ENCODE measurements around the gene KIF27.
"Not testable (repeated sequence)": the region's sequence is repeated elsewhere in the genome, so short reads cannot be mapped to it uniquely, and the experiment has no call there.

The KIF27 gene, protein sequence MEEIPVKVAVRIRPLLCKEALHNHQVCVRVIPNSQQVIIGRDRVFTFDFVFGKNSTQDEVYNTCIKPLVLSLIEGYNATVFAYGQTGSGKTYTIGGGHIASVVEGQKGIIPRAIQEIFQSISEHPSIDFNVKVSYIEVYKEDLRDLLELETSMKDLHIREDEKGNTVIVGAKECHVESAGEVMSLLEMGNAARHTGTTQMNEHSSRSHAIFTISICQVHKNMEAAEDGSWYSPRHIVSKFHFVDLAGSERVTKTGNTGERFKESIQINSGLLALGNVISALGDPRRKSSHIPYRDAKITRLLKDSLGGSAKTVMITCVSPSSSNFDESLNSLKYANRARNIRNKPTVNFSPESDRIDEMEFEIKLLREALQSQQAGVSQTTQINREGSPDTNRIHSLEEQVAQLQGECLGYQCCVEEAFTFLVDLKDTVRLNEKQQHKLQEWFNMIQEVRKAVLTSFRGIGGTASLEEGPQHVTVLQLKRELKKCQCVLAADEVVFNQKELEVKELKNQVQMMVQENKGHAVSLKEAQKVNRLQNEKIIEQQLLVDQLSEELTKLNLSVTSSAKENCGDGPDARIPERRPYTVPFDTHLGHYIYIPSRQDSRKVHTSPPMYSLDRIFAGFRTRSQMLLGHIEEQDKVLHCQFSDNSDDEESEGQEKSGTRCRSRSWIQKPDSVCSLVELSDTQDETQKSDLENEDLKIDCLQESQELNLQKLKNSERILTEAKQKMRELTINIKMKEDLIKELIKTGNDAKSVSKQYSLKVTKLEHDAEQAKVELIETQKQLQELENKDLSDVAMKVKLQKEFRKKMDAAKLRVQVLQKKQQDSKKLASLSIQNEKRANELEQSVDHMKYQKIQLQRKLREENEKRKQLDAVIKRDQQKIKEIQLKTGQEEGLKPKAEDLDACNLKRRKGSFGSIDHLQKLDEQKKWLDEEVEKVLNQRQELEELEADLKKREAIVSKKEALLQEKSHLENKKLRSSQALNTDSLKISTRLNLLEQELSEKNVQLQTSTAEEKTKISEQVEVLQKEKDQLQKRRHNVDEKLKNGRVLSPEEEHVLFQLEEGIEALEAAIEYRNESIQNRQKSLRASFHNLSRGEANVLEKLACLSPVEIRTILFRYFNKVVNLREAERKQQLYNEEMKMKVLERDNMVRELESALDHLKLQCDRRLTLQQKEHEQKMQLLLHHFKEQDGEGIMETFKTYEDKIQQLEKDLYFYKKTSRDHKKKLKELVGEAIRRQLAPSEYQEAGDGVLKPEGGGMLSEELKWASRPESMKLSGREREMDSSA (N-terminal part only)

DNA sequence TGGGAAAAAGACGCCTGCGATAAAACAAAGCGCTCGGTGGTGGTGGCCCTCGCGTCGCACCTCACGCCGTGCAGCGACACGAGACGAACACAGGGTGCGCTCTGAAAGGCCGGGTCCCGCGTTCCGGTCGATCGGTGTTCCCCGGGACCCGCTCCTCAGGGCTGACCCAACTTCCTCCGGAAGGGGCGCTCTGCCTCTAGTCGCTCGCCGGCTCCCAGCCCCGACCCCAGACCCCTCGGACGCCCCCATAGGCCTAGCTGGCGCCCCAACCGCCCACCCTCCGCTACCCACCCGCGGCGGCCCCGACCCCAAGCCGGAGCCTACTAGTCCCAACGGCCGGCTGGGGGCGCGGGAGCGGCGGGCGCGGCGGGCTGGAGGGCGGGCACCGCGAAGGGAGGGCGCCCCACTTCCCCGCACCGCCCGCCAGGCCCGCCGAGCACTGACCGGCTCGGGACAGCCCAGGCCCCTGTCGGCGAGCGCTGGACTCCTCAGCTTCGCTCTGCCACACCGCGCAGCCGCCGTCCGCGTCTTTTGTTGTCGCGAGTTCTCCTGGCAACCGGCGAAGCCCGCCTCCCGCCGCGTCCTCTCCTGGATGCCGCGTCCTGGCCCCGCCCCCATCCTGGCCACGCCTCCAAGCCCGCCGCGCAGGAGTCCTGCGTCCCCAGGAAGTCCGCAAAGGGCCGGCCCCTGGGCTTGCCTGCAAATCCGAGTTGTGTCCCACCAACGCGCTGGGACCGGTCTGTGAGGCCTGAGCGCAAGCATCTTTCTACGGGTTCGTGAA, at the start of gene KIF27:
KIF27 (minus strand) TSS at position 506 of the 781 bp plus-strand sequence. CDS start 5,841 bp downstream, outside the sequence.
- DNase-seq (ENCODE audit: low spot score), result peak; percentile 97

DNA sequence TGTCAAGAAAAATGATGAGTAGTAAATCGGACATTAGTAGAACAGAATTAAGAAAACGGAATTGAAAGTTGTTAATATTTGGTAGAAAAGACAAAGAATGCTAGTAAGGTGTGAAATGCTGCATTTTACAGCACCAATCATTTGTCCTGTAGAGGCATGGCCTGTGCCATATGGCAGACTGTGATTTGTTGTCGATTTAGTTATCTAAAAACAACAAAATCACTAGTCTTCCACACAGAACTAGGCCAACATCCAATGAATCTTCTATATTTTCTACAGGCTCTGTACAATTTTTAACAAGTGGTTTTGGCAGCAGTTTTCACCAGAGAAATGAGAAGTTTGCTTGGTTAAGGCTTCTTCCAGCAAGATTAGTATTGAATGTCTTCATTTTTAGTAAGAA, 48.4 kb upstream of the KIF27 start:
- no peak for DNase-seq (ENCODE audit: low spot score)

- DNase-seq (ENCODE audit: low spot score), result no peak
Observed at GRCh38 chr9:83967073-83967472, 45.8 kb upstream of the KIF27 start.

DNA sequence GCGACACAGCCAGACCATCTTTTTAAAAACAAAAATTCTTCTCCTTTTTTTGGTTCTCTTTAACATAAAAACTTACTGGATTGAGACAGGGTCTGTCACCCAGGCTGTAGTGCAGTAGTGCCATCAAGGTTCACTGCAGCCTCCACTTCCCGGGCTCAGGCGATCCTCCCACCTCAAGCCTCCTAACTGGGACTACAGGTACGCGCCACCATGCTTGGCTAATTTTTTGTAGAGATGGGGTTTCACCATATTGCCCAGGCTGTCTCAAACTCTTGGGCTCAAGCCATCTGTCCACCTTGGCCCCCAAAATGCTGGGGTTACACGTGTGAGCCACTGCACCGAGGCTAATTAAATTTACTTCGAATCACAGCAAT, 45.0 kb upstream of the KIF27 start:
- DNase-seq (ENCODE audit: low spot score), result no peak

DNA sequence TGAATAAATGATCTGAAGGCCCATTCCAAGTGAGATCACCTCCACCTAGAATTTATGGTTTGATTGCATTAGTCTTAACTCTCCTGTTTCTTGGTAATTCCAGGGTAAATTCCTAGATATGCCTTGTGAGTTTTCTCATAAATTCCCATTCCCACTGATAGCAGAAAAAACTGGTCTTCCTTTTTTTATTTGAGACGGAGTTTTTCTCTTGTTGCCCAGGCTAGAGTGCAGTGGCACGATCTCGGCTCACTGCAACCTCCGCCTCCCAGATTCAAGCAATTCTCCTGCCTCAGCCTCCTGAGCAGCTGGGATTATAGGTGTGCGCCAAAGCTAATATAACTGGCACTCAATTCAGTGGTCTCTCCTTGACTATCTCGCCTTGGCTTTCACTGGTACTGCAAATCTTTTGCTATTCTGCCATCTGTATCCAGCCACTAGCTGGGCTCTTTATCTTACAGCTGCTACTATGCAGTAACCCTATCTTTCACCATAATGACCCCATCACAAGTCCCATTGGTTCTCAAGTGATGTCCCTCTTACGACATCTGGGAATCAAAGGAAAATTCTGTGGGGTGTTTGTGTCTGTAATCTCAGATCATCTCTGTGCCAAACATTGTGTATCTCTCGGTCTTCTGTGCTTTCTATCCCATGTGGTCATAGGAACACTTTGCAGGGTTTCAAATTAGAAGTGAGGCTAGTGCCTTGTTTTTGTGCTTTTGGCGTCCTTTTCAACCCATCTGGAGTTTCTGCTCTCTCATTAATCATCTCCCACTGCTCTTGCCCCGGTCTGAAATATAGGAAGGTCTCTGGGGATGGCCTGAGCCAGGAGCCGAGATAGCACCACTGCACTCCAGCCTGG, 44.3 kb upstream of the KIF27 start:
- no peak for DNase-seq (ENCODE audit: low spot score)

GRCh38 chr9:83964973-83965349, 43.7 kb upstream of the KIF27 start:
- no peak for DNase-seq (ENCODE audit: low spot score)

DNA sequence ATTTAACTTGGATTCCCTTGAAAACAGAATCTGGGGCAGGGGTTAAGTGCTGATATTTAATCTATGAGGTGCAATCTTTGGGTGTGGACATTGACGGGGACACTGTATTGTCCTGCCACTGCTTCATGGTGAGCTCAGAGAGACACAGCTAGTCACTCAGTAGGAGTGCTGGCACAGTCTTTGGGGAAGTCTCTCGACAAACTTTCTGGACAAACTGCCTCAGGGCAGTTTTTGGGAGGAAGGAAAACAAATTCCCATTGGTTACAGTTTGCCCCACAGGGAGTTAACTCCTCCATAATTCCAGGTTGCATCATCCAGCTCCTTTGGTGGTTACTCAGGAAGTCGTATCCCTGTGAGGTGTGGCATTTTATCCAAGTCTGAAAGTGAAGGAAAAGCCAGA, 40.9 kb upstream of the KIF27 start:
- DNase-seq (ENCODE audit: low spot score), result no peak

DNA sequence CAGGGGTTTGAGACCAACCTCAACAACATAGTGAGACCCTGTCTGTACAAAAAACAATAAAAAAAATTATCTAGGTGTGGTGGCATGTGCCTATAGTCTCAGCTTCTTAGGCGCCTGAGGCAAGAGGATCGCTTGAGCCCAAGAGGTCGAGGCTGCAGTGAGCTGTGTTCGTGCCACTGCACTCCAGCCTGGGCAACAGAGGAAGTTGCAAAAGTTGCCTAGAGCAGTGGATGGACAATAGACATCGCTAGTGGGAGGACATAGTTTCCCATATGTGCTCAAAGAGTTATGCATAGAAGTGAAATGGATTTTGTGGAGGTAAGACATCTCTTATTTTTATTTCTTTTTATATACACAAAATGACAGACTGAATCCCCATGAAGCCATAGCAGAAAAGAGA, 39.8 kb upstream of the KIF27 start:
- DNase-seq (ENCODE audit: low spot score), result no peak

DNA sequence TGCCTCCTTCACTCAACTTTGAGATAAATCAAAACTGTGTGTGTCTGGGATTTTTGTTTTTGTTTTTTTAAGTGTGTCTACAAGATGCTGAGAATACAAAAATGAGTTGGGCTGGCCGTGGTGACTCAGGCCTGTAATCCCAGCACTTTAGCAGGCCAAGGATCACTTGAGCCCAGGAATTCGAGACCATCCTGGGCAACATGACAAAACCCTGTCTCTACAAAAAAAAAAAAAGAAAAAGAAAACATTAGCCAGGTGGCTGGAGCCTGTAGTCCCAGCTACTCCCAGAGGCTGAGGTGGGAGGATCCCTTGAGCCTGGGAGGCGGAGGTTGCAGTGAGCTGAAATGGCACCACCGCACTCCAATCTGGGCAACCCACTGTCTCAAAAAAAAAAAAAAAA, 37.8 kb upstream of the KIF27 start:
- DNase-seq (ENCODE audit: low spot score), result no peak

DNA sequence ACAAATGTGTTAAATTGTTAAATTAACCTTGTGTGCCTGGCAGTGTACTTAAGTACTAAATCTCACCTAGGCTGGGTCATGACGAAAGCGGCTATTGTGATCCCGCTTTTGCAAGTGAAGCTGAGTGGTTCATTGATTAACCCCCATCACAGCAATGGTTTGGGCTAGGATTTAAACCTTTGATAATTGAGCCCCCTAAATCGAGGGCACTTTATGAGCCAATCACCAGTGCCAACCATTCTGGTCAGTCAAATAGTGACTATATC, 35.9 kb upstream of the KIF27 start:
- DNase-seq (ENCODE audit: low spot score), result no peak

- peak; percentile 72 for DNase-seq (ENCODE audit: low spot score)
Observed at GRCh38 chr9:83956436-83957247, 35.4 kb upstream of the KIF27 start.

- DNase-seq (ENCODE audit: low spot score), result no peak
Observed at GRCh38 chr9:83956086-83956435, 34.8 kb upstream of the KIF27 start.

DNA sequence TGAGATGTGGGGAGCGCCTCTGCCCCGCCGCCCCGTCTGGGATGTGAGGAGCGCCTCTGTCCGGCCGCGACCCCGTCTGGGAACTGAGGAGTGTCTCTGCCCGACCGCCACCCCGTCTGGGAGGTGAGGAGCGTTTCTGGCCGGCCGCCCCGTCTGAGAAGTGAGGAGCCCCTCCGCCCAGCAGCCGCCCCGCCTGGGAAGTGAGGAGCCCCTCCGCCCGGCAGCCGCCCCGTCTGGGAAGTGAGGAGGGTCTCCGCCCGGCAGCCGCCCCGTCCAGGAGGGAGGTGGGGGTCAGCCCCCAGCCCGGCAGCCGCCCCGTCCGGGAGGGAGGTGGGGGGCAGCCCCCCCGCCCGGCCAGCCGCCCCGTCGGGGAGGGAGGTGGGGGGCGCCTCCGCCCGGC, 26.9 kb upstream of the KIF27 start:
- DNase-seq (ENCODE audit: low spot score), result not testable (repeated sequence)

- DNase-seq (ENCODE audit: low spot score), result no peak
Observed at GRCh38 chr9:83940590-83941303, 19.5 kb upstream of the KIF27 start.

GRCh38 chr9:83937861-83938455, 16.7 kb upstream of the KIF27 start:
- peak; percentile 55 for DNase-seq (ENCODE audit: low spot score)

DNA sequence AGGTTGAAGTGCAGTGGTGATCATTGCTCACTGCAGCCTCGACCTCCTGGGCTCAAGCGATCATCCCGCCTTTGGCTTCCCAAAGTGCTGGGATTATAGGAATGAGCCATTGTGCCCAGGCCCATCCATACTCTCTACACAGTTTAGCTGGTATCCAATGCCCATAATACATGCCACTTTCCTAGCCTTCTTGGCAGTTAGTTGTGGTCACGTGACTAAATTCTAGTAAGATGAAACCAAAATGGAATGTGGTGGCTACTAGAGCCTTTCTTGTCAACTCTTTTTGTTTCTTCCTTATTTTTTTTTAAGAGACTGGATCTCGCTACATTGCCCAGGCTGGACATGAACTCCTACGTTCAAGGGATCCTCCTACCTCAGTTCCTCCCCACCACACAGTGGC, 15.3 kb upstream of the KIF27 start:
- DNase-seq (ENCODE audit: low spot score), result no peak

- peak; percentile 56 for DNase-seq (ENCODE audit: low spot score)
Observed at GRCh38 chr9:83935276-83935935, 14.2 kb upstream of the KIF27 start.

DNA sequence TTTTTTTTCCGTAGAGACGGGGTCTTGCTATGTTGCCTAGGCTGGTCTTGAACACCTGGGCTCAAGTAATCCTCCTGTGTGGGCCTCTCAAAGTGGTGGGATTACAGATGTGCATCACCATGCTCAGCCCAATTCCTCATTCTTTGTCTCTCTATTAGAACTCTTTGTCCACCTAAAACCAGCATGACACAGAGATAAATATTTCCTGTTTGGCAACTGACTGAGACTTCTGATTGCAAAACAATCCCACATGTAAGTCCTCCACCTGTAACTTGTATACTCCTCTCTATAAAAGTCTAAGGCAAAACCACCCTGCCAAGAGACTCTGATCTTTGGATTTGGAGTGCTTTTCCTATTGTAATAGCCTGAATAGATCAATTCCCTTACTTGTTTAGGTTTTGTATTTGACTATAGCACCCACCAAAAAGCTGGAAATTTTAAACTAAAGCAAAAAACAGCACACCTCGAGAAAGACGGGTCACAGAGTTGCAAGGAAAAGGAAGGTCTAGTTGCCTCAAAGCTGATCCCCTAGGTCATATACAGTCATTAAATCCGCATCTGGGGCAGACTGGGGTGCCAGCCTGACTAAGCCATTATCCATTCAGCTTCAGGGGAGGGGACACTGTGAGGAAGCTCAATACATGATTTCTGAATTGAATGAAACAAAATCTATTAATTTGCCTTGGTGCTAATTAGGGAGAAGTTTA, 13.5 kb upstream of the KIF27 start:
- no peak for DNase-seq (ENCODE audit: low spot score)

Data from AG08396 (cell line).